WERI-Rb-1 (cell line): ENCODE results near the gene SPATA1.

Experiments
- DNase-seq: peaks from one replicate; pipeline ENCODE4 v3.0.0-alpha.2; 2020
- H3K27ac ChIP-seq: fragments of 250-450 bp; sonication (Bioruptor Pico); 2 replicates; pipeline ENCODE4 v1.5.1; 2020; ENCODE audit warnings: mild to moderate bottlenecking, moderate library complexity
- H3K27me3 ChIP-seq: fragments of 250-450 bp; sonication (Bioruptor Pico); 2 replicates; pipeline ENCODE4 v1.5.1; 2021; ENCODE audit warnings: mild to moderate bottlenecking, low read depth, moderate library complexity; ENCODE audit not compliant: insufficient read depth, severe bottlenecking
- H3K36me3 ChIP-seq: fragments of 250-450 bp; sonication (Bioruptor Pico); 2 replicates; pipeline ENCODE4 v1.5.1; 2020; ENCODE audit warnings: mild to moderate bottlenecking, moderate library complexity
- H3K4me3 ChIP-seq: 2 replicates; pipeline ENCODE4 v1.5.1; 2011; ENCODE audit warnings: low read depth, mild to moderate bottlenecking, control low read depth, low read length
- H3K9me3 ChIP-seq: fragments of 250-450 bp; sonication (Bioruptor Pico); 2 replicates; pipeline ENCODE4 v1.5.1; 2021; ENCODE audit warnings: mild to moderate bottlenecking, moderate library complexity; ENCODE audit not compliant: severe bottlenecking
- CTCF ChIP-seq: IDR thresholded peaks from 2 replicates; pipeline ENCODE4 v1.5.1; 2011; ENCODE audit warnings: low read depth, mild to moderate bottlenecking, control low read depth, inconsistent platforms, low read length

The SPATA1 gene

GRCh38 chr1:84573481-84573966 lies 67.3 kb downstream of the SPATA1 start:
- Histone ChIP-seq H3K4me3 (peak overlapping the region; percentile 87), H3K9me3 (peaks cover 3% of the 10 kb centered on the region), H3K27me3 (no peaks in the 10 kb centered on the region), H3K27ac (peak overlapping the region; percentile 94), H3K36me3 (peaks cover 8% of the 10 kb centered on the region)
- no peak for TF ChIP-seq CTCF
- no peak for DNase-seq

- peak; percentile 88 for DNase-seq
- Histone ChIP-seq H3K4me3 (peak within 1 kb of the TSS; percentile 87), H3K36me3 (peaks cover 5% of the 10 kb centered on the region), H3K27me3 (no peaks in the 10 kb centered on the region), H3K27ac (peak within 1 kb of the TSS; percentile 94), H3K9me3 (no peaks in the 10 kb centered on the region)
- TF ChIP-seq CTCF, result no peak
These were observed 68.0 kb downstream of the SPATA1 start, which contains the start of gene CTBS for GRCh38 chr1:84573967-84574842. TSS of gene CTBS (minus strand) at chr1:84574440. CDS start at chr1:84574415, 25 bp downstream.

- TF ChIP-seq CTCF, result no peak
- peak overlapping the region; percentile 87 for H3K4me3 ChIP-seq
- H3K27ac ChIP-seq, result peak overlapping the region; percentile 71
- no peaks in the 10 kb centered on the region for H3K27me3 ChIP-seq
- peaks cover 5% of the 10 kb centered on the region for H3K36me3 ChIP-seq
- no peak for DNase-seq
- H3K9me3 ChIP-seq, result no peaks in the 10 kb centered on the region
These were observed 68.8 kb downstream of the SPATA1 start for GRCh38 chr1:84574936-84575335.

- TF ChIP-seq CTCF, result no peak
- peak; percentile 53 for DNase-seq
- H3K27ac ChIP-seq, result peak overlapping the region; percentile 94
These were observed 75.5 kb downstream of the SPATA1 start for GRCh38 chr1:84581648-84582047.

GRCh38 chr1:84582802-84583587 lies 76.8 kb downstream of the SPATA1 start:
- DNase-seq, result peak; percentile 92
- peak overlapping the region; percentile 94 for H3K27ac ChIP-seq

More at GRCh38 chr1:84581648-84582047, 75.5 kb downstream of the SPATA1 start:
- H3K36me3 ChIP-seq, result peaks cover 5% of the 10 kb centered on the region
- H3K27me3 ChIP-seq, result no peaks in the 10 kb centered on the region
- H3K9me3 ChIP-seq, result no peaks in the 10 kb centered on the region
- no peak overlapping the region for H3K4me3 ChIP-seq

More at GRCh38 chr1:84582802-84583587, 76.8 kb downstream of the SPATA1 start:
- H3K27me3 ChIP-seq, result no peaks in the 10 kb centered on the region
- no peaks in the 10 kb centered on the region for H3K9me3 ChIP-seq
- H3K36me3 ChIP-seq, result peaks cover 5% of the 10 kb centered on the region
- peak overlapping the region; percentile 48 for H3K4me3 ChIP-seq
- no peak for TF ChIP-seq CTCF
